D721Med (cell line): ENCODE results near the gene TNK2.

ENCODE experiments used
- DNase-seq: peaks from one replicate; pipeline ENCODE4 v3.0.0; 2011; ENCODE audit warnings: low spot score; ENCODE audit not compliant: insufficient read length
- FAIRE-seq: peaks from 2 replicates; lab custom pipeline; 2011; peaks lifted over from hg19 to GRCh38; lab: Jason Lieb, UNC
- CTCF ChIP-seq: IDR thresholded peaks from 2 replicates; pipeline ENCODE4 v1.5.1; 2012; ENCODE audit warnings: mild to moderate bottlenecking, control low read depth; ENCODE audit not compliant: insufficient read depth; ENCODE audit errors: missing control alignments

Gene TNK2

DNA sequence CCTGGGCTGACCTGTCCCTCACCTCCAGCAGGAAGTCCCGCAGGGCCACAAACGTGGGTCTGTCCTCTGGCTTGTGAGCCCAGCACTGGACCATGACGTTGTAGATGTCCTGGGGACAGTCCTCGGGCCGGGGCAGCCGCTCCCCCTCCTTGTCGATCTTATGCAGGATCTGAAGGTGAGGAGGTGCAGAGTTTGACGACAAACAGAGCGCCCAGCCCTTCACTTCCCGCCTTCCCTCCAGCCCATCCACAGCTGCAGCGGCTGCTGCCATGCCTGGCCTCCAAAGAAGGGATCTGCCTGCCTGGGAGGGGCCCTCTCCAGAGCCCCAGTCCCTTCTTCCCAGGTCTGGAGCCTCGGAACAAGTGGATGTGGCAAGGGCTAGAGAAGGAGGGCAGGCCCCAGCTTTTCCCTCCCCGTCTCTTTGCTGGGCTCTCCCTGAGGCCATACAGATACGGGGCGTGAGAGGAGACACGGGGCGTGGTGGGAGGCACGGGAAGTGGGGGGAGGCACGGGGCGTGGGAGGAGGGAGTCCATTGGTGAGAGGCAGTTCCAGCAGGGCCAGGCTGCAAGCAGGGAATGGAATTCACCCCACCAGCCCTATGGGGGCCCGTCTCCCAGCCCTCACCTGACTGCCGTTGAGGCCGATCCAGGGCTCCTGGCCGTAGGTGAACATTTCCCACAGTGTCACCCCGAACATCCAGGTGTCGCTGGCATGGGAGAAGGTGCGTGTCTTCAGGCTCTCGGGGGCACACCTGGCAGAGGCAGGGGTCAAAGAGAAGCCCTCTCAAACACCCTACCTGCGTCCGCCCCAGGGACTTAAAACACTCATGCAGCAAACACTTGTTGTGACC is 29.7 kb downstream of the TNK2 start:
- no peak for DNase-seq
- TF ChIP-seq CTCF, result no peak
- FAIRE-seq, result no peak

- FAIRE-seq (no peak), DNase-seq (no peak)
- TF ChIP-seq CTCF, result no peak
Measured at GRCh38 chr3:195877767-195878423, 30.5 kb downstream of the TNK2 start.

GRCh38 chr3:195877136-195877715 is 31.1 kb downstream of the TNK2 start:
- DNase-seq (no peak), FAIRE-seq (no peak)

GRCh38 chr3:195876297-195877064 is 31.9 kb downstream of the TNK2 start:
- DNase-seq (no peak), FAIRE-seq (no peak)
- no peak for TF ChIP-seq CTCF

More at GRCh38 chr3:195877136-195877715, 31.1 kb downstream of the TNK2 start:
- no peak for TF ChIP-seq CTCF

- no peak for DNase-seq
- FAIRE-seq, result no peak
- TF ChIP-seq CTCF, result no peak
Measured at GRCh38 chr3:195875482-195876236, 32.7 kb downstream of the TNK2 start.

DNA sequence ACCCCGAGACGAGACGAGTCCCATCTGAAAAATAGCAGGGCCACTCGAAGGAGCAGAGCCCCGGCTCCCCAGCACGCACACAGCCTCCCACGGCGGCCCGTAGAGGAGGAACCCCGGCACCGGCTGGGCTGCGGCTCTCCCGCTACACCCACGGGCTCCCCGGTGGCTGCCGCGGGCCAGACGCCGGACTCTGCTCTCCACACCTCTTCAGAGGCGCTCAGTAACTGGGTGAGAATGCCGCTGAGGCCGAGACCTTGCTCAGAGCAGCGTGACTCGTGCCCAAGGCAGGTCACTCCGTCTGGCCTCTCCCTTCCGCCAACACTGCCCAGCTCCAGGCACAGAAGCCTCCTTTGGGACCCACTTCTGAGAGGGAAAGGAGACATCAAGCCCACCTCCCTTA is 34.4 kb downstream of the TNK2 start:
- no peak for DNase-seq
- TF ChIP-seq CTCF, result no peak
- FAIRE-seq, result no peak
